Keratinocyte (primary cell): ENCODE results near the gene RAN.

Experiments used
- EZH2 ChIP-seq: IDR thresholded peaks from one replicate; pipeline ENCODE4 v1.6.1; 2012; ENCODE audit warnings: inconsistent platforms, mild to moderate bottlenecking, low read length, moderate library complexity
- TF ChIP-seq, protein P1 (sequence below), 3 experiments: IDR thresholded peaks in 1 of 3; conservative IDR thresholded peaks in 1 of 3; optimal IDR thresholded peaks in 1 of 3; 2 replicates in 2 of 3; 3 replicates in 1 of 3; pipeline versions ENCODE3 to v1.5.1; 2011; ENCODE audit warnings: low read length in 3 of 3, mild to moderate bottlenecking in 3 of 3, moderate library complexity in 2 of 3, control low read depth in 1 of 3, inconsistent platforms in 1 of 3; ENCODE audit not compliant: insufficient read depth in 2 of 3; ENCODE audit errors: extremely low read depth in 1 of 3

DNA sequence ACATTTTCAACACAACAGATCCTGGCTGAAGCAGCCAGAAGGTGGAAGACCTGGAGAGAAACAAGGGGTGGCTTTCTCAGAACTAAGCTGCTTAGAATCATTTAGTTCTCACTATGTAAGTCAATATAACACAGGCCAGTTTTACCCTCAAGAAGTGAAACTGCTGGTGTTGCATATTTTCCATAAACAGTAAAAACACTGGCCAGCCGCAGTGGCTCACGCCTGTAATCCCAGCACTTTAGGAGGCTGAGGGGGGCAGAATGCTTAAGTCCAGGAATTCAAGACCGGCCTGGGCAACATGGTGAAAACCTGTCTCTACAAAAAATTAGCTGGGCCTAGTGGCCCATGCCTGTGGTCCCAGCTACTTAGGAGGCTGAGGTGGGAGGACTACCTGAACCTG lies 44.4 kb upstream of the RAN start:
- TF ChIP-seq, protein P1, sequence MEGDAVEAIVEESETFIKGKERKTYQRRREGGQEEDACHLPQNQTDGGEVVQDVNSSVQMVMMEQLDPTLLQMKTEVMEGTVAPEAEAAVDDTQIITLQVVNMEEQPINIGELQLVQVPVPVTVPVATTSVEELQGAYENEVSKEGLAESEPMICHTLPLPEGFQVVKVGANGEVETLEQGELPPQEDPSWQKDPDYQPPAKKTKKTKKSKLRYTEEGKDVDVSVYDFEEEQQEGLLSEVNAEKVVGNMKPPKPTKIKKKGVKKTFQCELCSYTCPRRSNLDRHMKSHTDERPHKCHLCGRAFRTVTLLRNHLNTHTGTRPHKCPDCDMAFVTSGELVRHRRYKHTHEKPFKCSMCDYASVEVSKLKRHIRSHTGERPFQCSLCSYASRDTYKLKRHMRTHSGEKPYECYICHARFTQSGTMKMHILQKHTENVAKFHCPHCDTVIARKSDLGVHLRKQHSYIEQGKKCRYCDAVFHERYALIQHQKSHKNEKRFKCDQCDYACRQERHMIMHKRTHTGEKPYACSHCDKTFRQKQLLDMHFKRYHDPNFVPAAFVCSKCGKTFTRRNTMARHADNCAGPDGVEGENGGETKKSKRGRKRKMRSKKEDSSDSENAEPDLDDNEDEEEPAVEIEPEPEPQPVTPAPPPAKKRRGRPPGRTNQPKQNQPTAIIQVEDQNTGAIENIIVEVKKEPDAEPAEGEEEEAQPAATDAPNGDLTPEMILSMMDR (optimal IDR thresholded peaks at IDR 0.05 in 1 of 3, IDR thresholded peaks at IDR 0.05 in 1 of 3, conservative IDR thresholded peaks at IDR 0.05 in 1 of 3; ENCODE audit: extremely low read depth in 1 of 3, insufficient read depth in 2 of 3, low read length in 3 of 3) = no peak
- no peak for TF ChIP-seq EZH2
